SK-N-SH (cell line): ENCODE data around the gene RNF150. TPM values are rescaled to one million over a fixed set of nuclear protein-coding genes. Genes with fewer than 3 reads are reported as not detected.
A peak's percentile ranks its signal among the peaks of the same experiment; 100 is the strongest.

Source experiments
- CTCF ChIA-PET: fragments of 300-600, 350-600 bp; formaldehyde crosslinking; extraction: SDS; loops from one replicate; lab custom pipeline; 2021; lab: Yijun Ruan, JAX
- POLR2A ChIA-PET: fragments of 350-600 bp; sonication (Branson Sonifier 250); formaldehyde crosslinking; extraction: SDS; loops from one replicate; lab custom pipeline; 2020; ENCODE audit warnings: antibody characterized with exemption, inconsistent platforms; lab: Yijun Ruan, JAX
- DNase-seq: peaks from one replicate; pipeline ENCODE4 v3.0.0; 2012
- H2AFZ ChIP-seq: fragments of 200-600 bp; sonication (generic); 2 replicates; pipeline ENCODE4 v1.8.1; 2016; ENCODE audit warnings: antibody characterized with exemption, mild to moderate bottlenecking, low read depth
- H3F3A ChIP-seq: fragments of 200-600 bp; sonication (generic); replicated peaks from 2 replicates; pipeline ENCODE3; 2016; ENCODE audit warnings: antibody characterized with exemption, mild to moderate bottlenecking; ENCODE audit not compliant: insufficient read depth
- H3K27ac ChIP-seq, 2 experiments: fragments of 200-500 bp in 1 of 2; fragments of 200-600 bp in 1 of 2; sonication (Bioruptor generic) in 1 of 2; sonication (generic), shearing (Covaris generic) in 1 of 2; 2 replicates each; pipeline versions ENCODE4 v1.5.1 to v1.6.1; 2014 to 2016; ENCODE audit warnings: low read depth in 2 of 2, inconsistent platforms in 1 of 2, low read length in 1 of 2, mild to moderate bottlenecking in 1 of 2, mixed read lengths in 1 of 2
- H3K27me3 ChIP-seq: fragments of 200-600 bp; sonication (generic), shearing (Covaris generic); 2 replicates; pipeline ENCODE4 v1.6.1; 2016; ENCODE audit warnings: mixed run types; ENCODE audit not compliant: insufficient read depth
- H3K36me3 ChIP-seq, 2 experiments: fragments of 200-500 bp in 1 of 2; fragments of 200-600 bp in 1 of 2; sonication (Bioruptor generic) in 1 of 2; sonication (generic) in 1 of 2; replicated peaks in 1 of 2; 2 replicates each; pipeline versions ENCODE3 to v1.5.1; 2014 to 2016; ENCODE audit warnings: low read length in 1 of 2, mild to moderate bottlenecking in 1 of 2; ENCODE audit not compliant: insufficient read depth in 2 of 2, control insufficient read depth in 1 of 2
- H3K4me1 ChIP-seq, 2 experiments: fragments of 200-500 bp in 1 of 2; fragments of 200-600 bp in 1 of 2; sonication (Bioruptor generic) in 1 of 2; sonication (generic), shearing (Covaris generic) in 1 of 2; 2 replicates each; pipeline versions ENCODE4 v1.5.1 to v1.6.1; 2014 to 2016; ENCODE audit warnings: low read depth in 1 of 2, low read length in 1 of 2, mixed run types in 1 of 2; ENCODE audit not compliant: insufficient read depth in 2 of 2, control insufficient read depth in 1 of 2
- H3K4me2 ChIP-seq: fragments of 200-600 bp; sonication (generic), shearing (Covaris generic); 2 replicates; pipeline ENCODE4 v1.6.1; 2017; ENCODE audit warnings: mixed run types
- H3K4me3 ChIP-seq, 2 experiments: fragments of 200-500 bp in 1 of 2; fragments of 200-600 bp in 1 of 2; sonication (Bioruptor generic) in 1 of 2; sonication (generic), shearing (Covaris generic) in 1 of 2; 2 replicates each; pipeline versions ENCODE4 v1.5.1 to v1.8.1; 2014 to 2016; ENCODE audit warnings: low read depth in 2 of 2, inconsistent platforms in 1 of 2, low read length in 1 of 2, mild to moderate bottlenecking in 1 of 2, mixed read lengths in 1 of 2, moderate library complexity in 1 of 2
- H3K79me2 ChIP-seq: fragments of 200-600 bp; sonication (generic); 2 replicates; pipeline ENCODE4 v1.8.1; 2017; ENCODE audit warnings: mild to moderate bottlenecking; ENCODE audit not compliant: insufficient read depth
- H3K9ac ChIP-seq: fragments of 200-600 bp; sonication (generic); 2 replicates; pipeline ENCODE4 v1.6.1; 2017; ENCODE audit warnings: mixed run types
- H3K9me2 ChIP-seq: fragments of 200-600 bp; sonication (generic); 2 replicates; pipeline ENCODE4 v1.6.1; 2017; ENCODE audit warnings: mixed run types
- H3K9me3 ChIP-seq: fragments of 200-600 bp; sonication (generic); 2 replicates; pipeline ENCODE4 v1.6.1; 2017; ENCODE audit warnings: mixed run types, mild to moderate bottlenecking, moderate library complexity
- H4K20me1 ChIP-seq: fragments of 200-600 bp; sonication (generic); 2 replicates; pipeline ENCODE4 v1.6.1; 2017; ENCODE audit warnings: mild to moderate bottlenecking, mixed run types; ENCODE audit not compliant: insufficient read depth
- CTCF ChIP-seq: fragments of 200-600 bp; sonication (generic); IDR thresholded peaks from 2 replicates; pipeline ENCODE4 v1.6.1; 2017; ENCODE audit warnings: antibody characterized with exemption, mild to moderate bottlenecking, moderate library complexity
- FOXM1 ChIP-seq: IDR thresholded peaks from 2 replicates; pipeline ENCODE4 v1.4.0; 2012; ENCODE audit warnings: low read depth, mild to moderate bottlenecking
- JUND ChIP-seq: IDR thresholded peaks from 2 replicates; pipeline ENCODE4 v1.4.0; 2012
- MEF2A ChIP-seq: IDR thresholded peaks from 2 replicates; pipeline ENCODE4 v1.4.0; 2012; ENCODE audit warnings: low read depth, borderline replicate concordance
- MXI1 ChIP-seq: IDR thresholded peaks from 2 replicates; pipeline ENCODE4 v1.6.1; 2012; ENCODE audit warnings: mild to moderate bottlenecking, low read depth, low read length, improper control_type of control experiment
- POLR2AphosphoS5 ChIP-seq: IDR thresholded peaks from 2 replicates; pipeline ENCODE4 v1.6.1; 2012; ENCODE audit warnings: low read depth, low read length
- RAD21 ChIP-seq: IDR thresholded peaks from 2 replicates; pipeline ENCODE4 v1.6.1; 2012; ENCODE audit warnings: mild to moderate bottlenecking, low read length
- RCOR1 ChIP-seq: fragments of 150-350 bp; IDR thresholded peaks from 2 replicates; pipeline ENCODE4 v1.6.1; 2017; ENCODE audit warnings: antibody characterized with exemption, low read length
- RFX5 ChIP-seq: IDR thresholded peaks from 2 replicates; pipeline ENCODE4 v1.6.1; 2012; ENCODE audit warnings: mild to moderate bottlenecking, improper control_type of control experiment, low read length
- RXRA ChIP-seq: IDR thresholded peaks from 2 replicates; pipeline ENCODE4 v1.4.0; 2012; ENCODE audit warnings: low read depth, mild to moderate bottlenecking, borderline replicate concordance
- SIN3A ChIP-seq: IDR thresholded peaks from 2 replicates; pipeline ENCODE4 v1.6.1; 2012; ENCODE audit warnings: low read depth, mild to moderate bottlenecking, low read length, moderate library complexity, borderline replicate concordance
- YY1 ChIP-seq: IDR thresholded peaks from 2 replicates; pipeline ENCODE4 v1.4.0; 2012; ENCODE audit warnings: low read depth, mild to moderate bottlenecking
- WGBS: methylation state at CpG from one replicate; pipeline ENCODE4 v1.1.6; 2017; ENCODE audit warnings: low lambda C conversion rate; 5-methylcytosine and 5-hydroxymethylcytosine counted together
- polyA plus RNA-seq, 3 experiments: library from polyadenylated mRNA; depleted of rRNA; stranded (reverse); fragments of >200 nt; gene quantifications; 2 replicates each; pipeline ENCODE4 v1.2.3, GENCODE V29; 2012
- TF ChIP-seq, protein P1 (sequence below): IDR thresholded peaks from 2 replicates; pipeline ENCODE4; 2012
- TF ChIP-seq, protein P2 (sequence below): IDR thresholded peaks from 2 replicates; pipeline ENCODE4 v1.4.0; 2012; ENCODE audit warnings: low read depth, borderline replicate concordance
- TF ChIP-seq, protein P3 (sequence below): fragments of 150-350 bp; IDR thresholded peaks from 2 replicates; pipeline ENCODE4 v1.6.1; 2016; ENCODE audit warnings: mild to moderate bottlenecking, low read depth, low read length
- TF ChIP-seq, protein P4 (sequence below): IDR thresholded peaks from 2 replicates; pipeline ENCODE4 v1.4.0; 2012; ENCODE audit warnings: low read depth, borderline replicate concordance

The RNF150 gene
- polyA plus RNA-seq, 1 of the 3 experiments (the other 2 are of a cell fraction): 5.8 TPM

GRCh38 chr4:141075553-141075952, 57.7 kb downstream of the RNF150 start (continued):
- no peak for TF ChIP-seq SIN3A

- Histone ChIP-seq H3K4me3 (no peak overlapping the region), H3K9me2 (no peaks in the 10 kb centered on the region), H3K79me2 (peaks cover 77% of the 10 kb centered on the region), H3K9me3 (no peaks in the 10 kb centered on the region), H3K4me1 (peaks cover 0 to 18% of the 10 kb centered on the region in 2 experiments; a peak in 2 of 4 replicates), H2AFZ (no peak overlapping the region), H3K27ac (peak overlapping the region in 1 of 2 experiments; percentile 12; a peak in 2 of 4 replicates), H3K4me2 (no peak overlapping the region), H3F3A (no peaks in the 10 kb centered on the region), H3K36me3 (no peaks in the 10 kb centered on the region), H3K9ac (no peak overlapping the region), H3K27me3 (no peaks in the 10 kb centered on the region), H4K20me1 (0 out of 2 replicates have a peak, but pooled peaks cover 9% of the 10 kb centered on the region)
- TF ChIP-seq, protein P1, sequence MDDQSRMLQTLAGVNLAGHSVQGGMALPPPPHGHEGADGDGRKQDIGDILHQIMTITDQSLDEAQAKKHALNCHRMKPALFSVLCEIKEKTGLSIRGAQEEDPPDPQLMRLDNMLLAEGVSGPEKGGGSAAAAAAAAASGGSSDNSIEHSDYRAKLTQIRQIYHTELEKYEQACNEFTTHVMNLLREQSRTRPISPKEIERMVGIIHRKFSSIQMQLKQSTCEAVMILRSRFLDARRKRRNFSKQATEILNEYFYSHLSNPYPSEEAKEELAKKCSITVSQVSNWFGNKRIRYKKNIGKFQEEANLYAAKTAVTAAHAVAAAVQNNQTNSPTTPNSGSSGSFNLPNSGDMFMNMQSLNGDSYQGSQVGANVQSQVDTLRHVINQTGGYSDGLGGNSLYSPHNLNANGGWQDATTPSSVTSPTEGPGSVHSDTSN: peak; percentile 35
- TF ChIP-seq, protein P2, sequence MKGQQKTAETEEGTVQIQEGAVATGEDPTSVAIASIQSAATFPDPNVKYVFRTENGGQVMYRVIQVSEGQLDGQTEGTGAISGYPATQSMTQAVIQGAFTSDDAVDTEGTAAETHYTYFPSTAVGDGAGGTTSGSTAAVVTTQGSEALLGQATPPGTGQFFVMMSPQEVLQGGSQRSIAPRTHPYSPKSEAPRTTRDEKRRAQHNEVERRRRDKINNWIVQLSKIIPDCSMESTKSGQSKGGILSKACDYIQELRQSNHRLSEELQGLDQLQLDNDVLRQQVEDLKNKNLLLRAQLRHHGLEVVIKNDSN: no peak
- 77% methylated on average over 4 of the region's 4 CpGs for WGBS
- POLR2A ChIA-PET: no interaction called here
- CTCF ChIA-PET: interaction anchor here (0.6 to 0.7 kb wide), 2 partner anchors 20 to 59 kb away, joined by 3 read pairs; partner anchors contain the start of gene RNF150
- no peak for DNase-seq
Observed at GRCh38 chr4:141074098-141074878, 59.0 kb downstream of the RNF150 start.

DNA sequence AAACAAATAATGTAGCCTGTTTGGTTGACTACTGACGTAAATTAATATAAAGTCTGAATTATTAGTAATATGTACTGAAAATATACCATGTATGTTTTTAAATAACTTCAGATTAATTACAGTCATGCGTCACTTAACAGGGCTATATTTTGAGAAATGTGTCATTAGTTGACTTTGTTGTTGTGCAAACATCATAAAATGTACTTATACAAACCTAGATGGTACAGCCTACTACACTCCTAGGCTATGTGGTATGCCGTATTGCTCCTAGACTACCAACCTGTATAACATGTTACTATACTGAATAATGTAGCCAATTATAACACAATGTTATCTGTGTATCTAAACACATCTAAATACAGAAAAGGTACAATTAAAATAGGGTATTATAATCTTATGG, 66.6 kb downstream of the RNF150 start:
- CTCF ChIA-PET: interaction anchor here (0.8 to 1.8 kb wide), 3 partner anchors 9 to 206 kb away, joined by 3 to 5 read pairs (median 4); no protein-coding TSS in a partner anchor
- Histone ChIP-seq H3K9me3 (no peaks in the 10 kb centered on the region), H2AFZ (no peak overlapping the region), H3K27me3 (no peaks in the 10 kb centered on the region), H3K79me2 (peaks cover 54% of the 10 kb centered on the region), H3K27ac (no peak overlapping the region), H3K4me3 (no peak overlapping the region), H3K36me3 (no peaks in the 10 kb centered on the region), H3K4me1 (peaks cover 0 to 2% of the 10 kb centered on the region in 2 experiments; a peak in 2 of 4 replicates), H3K9ac (no peak overlapping the region), H4K20me1 (no peaks in the 10 kb centered on the region), H3K4me2 (no peak overlapping the region), H3F3A (peaks cover 10% of the 10 kb centered on the region), H3K9me2 (no peaks in the 10 kb centered on the region)
- DNase-seq: no peak
- POLR2A ChIA-PET: no interaction called here
- 92% methylated on average over 3 of the region's 3 CpGs for WGBS
- TF ChIP-seq RCOR1 (no peak), MXI1 (no peak), POLR2AphosphoS5 (no peak), FOXM1 (no peak), MEF2A (no peak), RXRA (no peak), CTCF (no peak), RFX5 (no peak), RAD21 (no peak), JUND (no peak), YY1 (no peak)
- TF ChIP-seq, protein P3, sequence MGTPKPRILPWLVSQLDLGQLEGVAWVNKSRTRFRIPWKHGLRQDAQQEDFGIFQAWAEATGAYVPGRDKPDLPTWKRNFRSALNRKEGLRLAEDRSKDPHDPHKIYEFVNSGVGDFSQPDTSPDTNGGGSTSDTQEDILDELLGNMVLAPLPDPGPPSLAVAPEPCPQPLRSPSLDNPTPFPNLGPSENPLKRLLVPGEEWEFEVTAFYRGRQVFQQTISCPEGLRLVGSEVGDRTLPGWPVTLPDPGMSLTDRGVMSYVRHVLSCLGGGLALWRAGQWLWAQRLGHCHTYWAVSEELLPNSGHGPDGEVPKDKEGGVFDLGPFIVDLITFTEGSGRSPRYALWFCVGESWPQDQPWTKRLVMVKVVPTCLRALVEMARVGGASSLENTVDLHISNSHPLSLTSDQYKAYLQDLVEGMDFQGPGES: no peak
- TF ChIP-seq, protein P4, sequence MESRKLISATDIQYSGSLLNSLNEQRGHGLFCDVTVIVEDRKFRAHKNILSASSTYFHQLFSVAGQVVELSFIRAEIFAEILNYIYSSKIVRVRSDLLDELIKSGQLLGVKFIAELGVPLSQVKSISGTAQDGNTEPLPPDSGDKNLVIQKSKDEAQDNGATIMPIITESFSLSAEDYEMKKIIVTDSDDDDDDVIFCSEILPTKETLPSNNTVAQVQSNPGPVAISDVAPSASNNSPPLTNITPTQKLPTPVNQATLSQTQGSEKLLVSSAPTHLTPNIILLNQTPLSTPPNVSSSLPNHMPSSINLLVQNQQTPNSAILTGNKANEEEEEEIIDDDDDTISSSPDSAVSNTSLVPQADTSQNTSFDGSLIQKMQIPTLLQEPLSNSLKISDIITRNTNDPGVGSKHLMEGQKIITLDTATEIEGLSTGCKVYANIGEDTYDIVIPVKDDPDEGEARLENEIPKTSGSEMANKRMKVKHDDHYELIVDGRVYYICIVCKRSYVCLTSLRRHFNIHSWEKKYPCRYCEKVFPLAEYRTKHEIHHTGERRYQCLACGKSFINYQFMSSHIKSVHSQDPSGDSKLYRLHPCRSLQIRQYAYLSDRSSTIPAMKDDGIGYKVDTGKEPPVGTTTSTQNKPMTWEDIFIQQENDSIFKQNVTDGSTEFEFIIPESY: no peak
- TF ChIP-seq, protein P1: no peak
